NCI-H1092 treated with DMSO at 0.1 percent for 48 hours (cell line): ENCODE results near the gene PIP5K1B.
A peak's percentile ranks its signal among the peaks of the same experiment; 100 is the strongest.

Source experiments
- DNase-seq: peaks from one replicate; lab custom pipeline; 2025; lab: John Stamatoyannopoulos, UW

The PIP5K1B gene

DNA sequence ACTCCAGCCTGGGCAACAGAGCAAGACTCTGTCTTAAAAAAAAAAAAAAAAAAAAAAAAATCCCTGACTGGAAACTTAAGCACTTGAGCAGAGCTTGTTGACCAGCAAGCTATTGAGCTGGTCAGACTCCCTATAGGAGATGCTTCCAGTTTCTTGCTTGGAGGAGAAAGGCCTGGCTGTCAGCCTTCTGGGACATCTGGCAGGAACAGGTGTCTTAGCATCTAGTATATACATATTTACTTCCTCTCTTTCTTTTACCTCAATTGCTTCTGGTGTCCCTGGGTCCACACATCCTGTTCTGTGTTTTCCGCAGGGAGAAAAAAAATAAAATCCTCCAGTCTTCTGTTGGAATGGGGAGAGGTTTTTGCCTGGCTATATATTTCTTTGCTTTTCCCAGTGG lies 248.7 kb downstream of the PIP5K1B start:
- DNase-seq, result no peak

- DNase-seq, result no peak
Measured at GRCh38 chr9:68955330-68955729, 250.3 kb downstream of the PIP5K1B start.

- no peak for DNase-seq
Measured at GRCh38 chr9:68957479-68957878, 252.4 kb downstream of the PIP5K1B start.

- DNase-seq, result no peak
Measured at GRCh38 chr9:68961587-68961986, 256.5 kb downstream of the PIP5K1B start.

- no peak for DNase-seq
Measured at GRCh38 chr9:68963416-68963815, 258.4 kb downstream of the PIP5K1B start.

DNA sequence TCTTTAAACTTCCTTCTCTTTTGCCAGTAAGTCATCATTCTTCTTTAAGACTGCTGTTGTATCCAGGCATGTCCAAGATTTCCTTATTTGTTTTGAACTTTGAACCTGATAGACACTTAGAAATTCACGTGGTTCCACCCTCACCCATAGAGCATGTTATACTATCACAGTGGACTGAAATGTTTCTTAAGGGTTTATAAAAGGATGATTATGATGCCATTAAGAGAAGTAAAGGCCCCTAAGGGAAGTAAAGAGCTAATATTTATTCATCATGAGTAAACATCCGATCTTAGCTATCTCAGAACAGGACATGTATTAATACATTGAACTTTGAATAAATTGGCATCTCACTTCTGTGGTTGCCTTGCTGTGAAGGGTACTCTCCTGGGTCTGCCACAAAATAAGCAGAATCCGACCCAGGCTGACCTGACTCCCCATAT lies 259.1 kb downstream of the PIP5K1B start:
- DNase-seq, result no peak

DNA sequence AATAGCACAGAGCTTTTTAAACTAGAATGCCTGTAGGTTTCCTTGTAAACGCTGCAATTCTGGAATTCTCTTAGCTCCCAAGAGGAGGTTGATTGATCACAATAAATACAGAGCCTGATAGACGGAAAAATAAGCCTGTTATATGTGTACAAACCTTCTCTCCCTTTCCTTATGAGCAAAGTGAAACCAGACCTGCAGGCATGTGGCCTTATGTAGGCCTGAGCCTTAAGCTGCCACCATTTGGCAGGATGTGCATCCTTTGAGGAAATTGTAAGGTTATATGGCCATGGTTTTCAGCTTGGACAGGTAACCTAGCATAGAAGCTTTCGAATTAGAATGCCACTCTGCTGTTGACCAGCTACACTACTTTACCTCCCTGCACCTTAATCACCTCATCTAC lies 259.7 kb downstream of the PIP5K1B start:
- no peak for DNase-seq

DNA sequence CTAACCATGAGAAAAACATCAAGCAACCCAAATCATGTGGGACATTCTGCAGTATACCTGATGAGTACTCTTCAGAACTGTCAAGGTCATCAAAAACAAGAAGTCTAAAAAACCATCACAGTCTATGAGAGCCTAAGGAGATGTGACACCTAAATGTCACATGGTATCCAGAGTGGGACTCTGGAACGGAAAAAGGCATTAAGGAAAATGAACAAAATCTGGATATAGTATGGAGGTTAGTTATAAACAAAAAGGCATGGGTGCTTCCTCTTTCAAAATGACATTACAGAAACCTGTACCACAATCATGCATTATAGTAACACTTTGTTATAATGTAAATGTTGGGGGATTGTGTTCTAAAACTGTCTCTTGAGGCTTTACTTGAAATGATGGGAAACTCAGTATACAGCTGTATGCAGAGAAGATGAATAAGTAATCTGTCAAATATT lies 261.5 kb downstream of the PIP5K1B start:
- DNase-seq, result no peak

GRCh38 chr9:68967800-68968199 lies 262.8 kb downstream of the PIP5K1B start:
- no peak for DNase-seq

GRCh38 chr9:68969538-68969937 lies 264.5 kb downstream of the PIP5K1B start:
- DNase-seq, result no peak

DNA sequence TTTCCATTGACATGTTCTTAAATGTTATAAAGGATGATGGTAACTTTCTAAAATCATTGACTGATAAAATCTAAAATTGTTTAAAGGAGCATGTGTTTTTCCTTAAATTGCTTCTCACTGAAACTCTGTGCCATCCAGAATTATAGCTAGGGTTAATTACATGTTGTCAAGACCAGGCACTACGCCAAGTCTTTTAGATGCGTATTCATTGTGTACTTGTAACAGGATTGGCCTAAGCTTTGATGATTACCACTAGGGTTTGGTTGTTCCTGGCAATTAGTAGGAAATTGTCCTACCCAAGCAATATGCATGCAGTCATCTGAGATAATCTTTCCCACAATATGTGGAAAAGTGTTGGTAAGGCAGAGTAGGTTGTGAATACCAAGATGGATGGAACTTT lies 265.1 kb downstream of the PIP5K1B start:
- DNase-seq, result peak; percentile 50

DNA sequence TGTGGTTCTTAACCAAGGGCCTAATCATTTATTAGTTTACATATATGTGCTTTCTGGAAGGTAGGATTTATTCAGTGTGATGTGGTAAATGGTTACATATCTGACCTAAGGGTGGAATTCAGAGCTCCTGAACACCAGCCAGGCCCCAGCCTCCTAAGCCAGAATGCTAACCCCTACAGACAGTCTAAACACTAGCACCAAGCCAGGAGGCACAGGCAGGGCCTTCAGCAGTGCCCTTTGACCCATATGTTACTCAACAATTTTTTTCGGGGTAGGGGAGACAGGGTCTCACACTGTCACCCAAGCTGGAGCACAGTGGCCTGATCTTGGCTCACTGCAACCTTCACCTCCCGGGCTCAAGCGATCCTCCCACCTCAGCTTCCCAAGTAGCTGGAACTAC lies 268.6 kb downstream of the PIP5K1B start:
- DNase-seq, result no peak

- DNase-seq, result no peak
Measured at GRCh38 chr9:68974431-68974830, 269.4 kb downstream of the PIP5K1B start.

DNA sequence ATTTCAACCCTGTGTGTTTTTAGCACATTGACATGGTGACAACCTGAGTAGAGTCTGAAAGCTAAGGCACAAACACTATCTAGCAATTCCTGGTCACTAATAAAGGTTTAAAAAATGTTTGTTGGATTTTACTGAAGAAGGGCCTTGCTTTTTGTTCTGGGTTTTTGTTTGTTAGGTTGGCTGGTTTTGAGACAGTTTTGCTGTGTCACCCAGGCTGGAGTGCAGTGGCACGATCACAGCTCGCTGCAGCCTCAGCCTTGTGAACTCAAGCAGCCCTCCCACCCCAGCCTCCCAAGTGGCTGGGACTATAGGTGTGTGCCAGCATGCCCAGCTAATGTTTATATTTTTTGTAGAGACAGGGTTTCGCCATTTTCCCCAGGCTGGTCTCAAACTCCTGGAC lies 269.9 kb downstream of the PIP5K1B start:
- no peak for DNase-seq

DNA sequence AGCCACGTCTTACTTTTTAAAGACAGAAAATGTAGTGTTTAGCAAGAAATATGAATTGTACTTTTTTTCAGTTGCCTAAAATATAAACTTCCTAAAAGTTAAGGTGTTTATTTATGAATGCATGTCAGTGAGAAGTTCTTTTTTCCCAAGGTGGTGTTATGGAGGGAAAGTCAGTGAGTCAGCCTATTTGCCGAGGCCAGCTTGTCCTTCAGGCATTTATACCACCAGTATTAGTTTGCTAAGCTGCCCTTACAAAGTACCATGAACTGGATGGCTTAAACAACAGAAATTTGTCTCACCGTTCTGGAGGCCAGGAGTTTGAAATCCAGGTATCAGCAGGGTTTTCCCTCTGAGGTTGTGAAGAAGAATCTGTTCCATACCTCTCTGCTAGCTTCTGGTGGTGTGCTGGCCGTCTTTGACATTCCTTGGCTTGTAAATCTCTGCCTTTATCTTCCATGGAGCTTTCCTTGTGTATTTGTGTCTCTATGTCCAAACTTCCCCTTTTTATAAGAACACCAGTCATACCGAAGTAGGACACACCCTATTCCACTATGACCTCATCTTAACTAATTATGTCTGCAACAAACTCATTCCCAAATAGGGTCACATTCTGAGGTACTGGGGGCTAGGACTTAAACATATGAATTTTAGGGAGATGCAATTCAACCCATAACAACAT lies 270.5 kb downstream of the PIP5K1B start:
- DNase-seq, result no peak

DNA sequence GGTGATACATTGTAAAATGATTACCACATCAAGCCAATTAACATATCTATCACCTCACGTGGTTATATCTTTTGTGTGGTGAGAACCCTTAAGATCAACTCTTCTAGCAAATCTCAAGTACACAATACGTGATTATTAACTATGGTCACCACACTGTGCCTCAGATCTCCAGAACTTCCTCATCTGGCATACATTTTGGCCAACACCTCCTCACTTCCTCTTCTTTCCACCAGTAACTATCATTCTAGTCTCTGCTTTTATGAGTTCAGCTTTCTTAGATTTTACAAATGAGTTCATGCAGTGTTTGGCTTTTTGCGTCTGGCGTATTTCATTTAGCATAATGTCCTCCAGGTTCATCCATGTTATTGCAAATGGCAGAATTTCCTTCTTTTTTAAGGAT lies 273.0 kb downstream of the PIP5K1B start:
- no peak for DNase-seq

GRCh38 chr9:68978501-68978900 lies 273.5 kb downstream of the PIP5K1B start:
- DNase-seq, result no peak

GRCh38 chr9:68979538-68980314 lies 274.7 kb downstream of the PIP5K1B start:
- no peak for DNase-seq

DNA sequence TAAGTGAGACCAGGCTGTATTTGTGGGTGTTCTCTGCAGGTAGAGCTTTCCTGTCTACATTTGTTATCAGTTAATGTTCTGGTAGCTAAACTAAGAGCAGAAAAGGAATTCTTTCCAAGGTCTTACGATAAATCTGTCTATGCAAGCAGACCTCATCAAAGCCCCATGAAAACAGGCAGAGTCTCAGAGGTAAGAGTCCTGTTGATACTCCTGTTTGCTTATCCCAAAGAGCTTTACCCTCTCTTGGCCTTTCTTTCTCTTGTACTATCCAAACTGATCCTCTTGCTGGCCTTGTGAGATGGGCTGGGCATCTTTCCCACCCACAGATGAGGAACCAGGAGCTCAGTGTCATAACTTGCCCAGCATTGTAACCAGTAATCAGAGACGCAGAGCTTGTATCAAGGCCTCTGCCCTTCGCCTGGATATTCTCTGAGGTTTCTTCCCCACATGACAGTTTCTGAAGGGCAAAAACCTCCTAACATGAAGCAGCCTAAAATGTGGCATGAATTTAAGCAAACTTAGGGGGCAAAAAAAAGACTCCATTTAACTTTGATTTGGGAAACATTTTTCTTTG lies 275.4 kb downstream of the PIP5K1B start:
- DNase-seq, result no peak

DNA sequence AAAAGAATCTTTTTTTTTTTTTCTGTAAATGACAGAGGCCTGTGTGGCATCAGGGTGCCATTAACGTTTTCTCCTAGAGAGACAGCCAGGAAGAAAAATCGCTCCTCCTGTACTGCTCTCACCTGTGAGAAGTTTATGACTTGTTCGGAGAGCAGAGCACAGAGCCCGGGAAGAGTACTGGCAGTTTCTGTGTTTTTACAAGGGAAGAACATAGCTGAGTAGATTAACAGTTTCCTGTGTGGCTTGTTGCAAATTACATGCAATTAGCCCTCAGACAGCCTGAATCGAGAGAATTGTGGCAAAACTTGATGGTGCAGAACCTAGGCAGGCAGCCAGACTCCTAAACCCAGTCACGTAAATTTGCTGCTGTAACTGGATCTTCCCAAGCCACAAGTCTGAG lies 276.7 kb downstream of the PIP5K1B start:
- DNase-seq, result peak; percentile 69

- no peak for DNase-seq
Measured at GRCh38 chr9:68983008-68983411, 278.0 kb downstream of the PIP5K1B start.

GRCh38 chr9:68983522-68984424 lies 278.7 kb downstream of the PIP5K1B start:
- DNase-seq, result no peak
